ENCODE results near the gene FRMD4A.

DNA sequence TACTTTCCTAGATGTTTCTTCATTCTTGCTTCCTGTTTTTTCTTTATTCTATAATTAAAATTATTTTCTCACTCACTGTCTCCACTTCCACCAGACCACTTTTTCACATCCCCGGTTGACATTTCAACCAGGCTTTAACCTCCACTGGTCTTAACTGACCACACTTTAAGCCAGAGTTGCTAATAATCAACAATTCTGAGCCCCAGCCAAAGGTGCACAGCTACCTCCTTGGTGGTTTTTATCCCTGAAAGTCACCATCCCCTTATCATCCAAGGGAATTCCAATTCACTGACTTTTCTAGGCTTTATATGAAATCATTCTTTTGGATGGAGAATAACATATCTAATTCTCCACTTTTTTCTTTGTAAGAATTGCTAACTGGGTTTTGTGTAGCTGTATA, 138.9 kb downstream of the FRMD4A start:
- TF ChIP-seq, protein P1, sequence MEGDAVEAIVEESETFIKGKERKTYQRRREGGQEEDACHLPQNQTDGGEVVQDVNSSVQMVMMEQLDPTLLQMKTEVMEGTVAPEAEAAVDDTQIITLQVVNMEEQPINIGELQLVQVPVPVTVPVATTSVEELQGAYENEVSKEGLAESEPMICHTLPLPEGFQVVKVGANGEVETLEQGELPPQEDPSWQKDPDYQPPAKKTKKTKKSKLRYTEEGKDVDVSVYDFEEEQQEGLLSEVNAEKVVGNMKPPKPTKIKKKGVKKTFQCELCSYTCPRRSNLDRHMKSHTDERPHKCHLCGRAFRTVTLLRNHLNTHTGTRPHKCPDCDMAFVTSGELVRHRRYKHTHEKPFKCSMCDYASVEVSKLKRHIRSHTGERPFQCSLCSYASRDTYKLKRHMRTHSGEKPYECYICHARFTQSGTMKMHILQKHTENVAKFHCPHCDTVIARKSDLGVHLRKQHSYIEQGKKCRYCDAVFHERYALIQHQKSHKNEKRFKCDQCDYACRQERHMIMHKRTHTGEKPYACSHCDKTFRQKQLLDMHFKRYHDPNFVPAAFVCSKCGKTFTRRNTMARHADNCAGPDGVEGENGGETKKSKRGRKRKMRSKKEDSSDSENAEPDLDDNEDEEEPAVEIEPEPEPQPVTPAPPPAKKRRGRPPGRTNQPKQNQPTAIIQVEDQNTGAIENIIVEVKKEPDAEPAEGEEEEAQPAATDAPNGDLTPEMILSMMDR (IDR thresholded peaks at IDR 0.05): no peak
- no peak for TF ChIP-seq POLR2A (IDR thresholded peaks at IDR 0.05)
